WI38 (cell line): ENCODE measurements around the gene ZNF8.

Experiments
- H3K4me3 ChIP-seq: 2 replicates; pipeline ENCODE4 v1.5.1; 2011; ENCODE audit warnings: low read depth, mild to moderate bottlenecking, control low read depth, low read length
- TF ChIP-seq, protein P1 (sequence below): IDR thresholded peaks from 2 replicates; pipeline ENCODE4 v1.5.1; 2012; ENCODE audit warnings: low read depth, mild to moderate bottlenecking, control low read depth, low read length

ZNF8 gene

DNA sequence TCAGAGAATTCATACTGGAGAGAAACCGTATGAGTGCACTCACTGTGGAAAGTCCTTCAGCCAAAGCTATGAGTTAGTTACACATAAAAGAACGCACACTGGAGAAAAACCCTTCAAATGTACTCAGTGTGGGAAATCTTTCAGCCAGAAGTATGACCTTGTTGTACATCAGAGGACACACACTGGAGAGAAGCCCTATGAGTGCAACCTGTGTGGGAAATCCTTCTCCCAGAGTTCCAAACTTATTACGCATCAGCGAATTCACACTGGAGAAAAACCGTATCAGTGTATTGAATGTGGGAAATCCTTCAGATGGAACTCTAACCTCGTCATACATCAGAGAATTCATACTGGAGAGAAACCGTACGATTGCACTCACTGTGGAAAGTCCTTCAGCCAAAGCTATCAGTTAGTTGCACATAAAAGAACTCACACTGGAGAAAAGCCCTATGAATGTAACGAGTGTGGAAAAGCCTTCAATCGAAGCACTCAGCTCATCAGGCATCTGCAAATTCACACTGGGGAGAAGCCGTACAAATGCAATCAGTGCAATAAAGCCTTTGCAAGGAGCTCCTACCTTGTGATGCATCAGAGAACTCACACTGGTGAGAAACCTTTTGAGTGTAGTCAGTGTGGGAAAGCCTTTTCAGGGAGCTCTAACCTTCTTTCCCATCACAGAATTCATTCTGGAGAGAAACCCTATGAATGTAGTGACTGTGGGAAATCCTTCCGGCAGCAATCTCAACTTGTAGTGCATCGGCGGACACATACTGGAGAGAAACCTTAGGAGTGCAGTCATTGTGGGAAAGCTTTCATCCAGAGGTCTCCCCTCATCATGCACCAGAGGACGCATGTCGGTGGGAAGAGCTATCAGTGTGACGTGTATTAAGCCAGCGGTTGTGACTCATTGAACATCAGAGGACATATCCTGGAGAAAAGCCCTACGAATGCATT, 16.5 kb upstream of the ZNF8 start:
- H3K4me3 ChIP-seq, result no peak overlapping the region
- TF ChIP-seq, protein P1, sequence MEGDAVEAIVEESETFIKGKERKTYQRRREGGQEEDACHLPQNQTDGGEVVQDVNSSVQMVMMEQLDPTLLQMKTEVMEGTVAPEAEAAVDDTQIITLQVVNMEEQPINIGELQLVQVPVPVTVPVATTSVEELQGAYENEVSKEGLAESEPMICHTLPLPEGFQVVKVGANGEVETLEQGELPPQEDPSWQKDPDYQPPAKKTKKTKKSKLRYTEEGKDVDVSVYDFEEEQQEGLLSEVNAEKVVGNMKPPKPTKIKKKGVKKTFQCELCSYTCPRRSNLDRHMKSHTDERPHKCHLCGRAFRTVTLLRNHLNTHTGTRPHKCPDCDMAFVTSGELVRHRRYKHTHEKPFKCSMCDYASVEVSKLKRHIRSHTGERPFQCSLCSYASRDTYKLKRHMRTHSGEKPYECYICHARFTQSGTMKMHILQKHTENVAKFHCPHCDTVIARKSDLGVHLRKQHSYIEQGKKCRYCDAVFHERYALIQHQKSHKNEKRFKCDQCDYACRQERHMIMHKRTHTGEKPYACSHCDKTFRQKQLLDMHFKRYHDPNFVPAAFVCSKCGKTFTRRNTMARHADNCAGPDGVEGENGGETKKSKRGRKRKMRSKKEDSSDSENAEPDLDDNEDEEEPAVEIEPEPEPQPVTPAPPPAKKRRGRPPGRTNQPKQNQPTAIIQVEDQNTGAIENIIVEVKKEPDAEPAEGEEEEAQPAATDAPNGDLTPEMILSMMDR, result no peak

DNA sequence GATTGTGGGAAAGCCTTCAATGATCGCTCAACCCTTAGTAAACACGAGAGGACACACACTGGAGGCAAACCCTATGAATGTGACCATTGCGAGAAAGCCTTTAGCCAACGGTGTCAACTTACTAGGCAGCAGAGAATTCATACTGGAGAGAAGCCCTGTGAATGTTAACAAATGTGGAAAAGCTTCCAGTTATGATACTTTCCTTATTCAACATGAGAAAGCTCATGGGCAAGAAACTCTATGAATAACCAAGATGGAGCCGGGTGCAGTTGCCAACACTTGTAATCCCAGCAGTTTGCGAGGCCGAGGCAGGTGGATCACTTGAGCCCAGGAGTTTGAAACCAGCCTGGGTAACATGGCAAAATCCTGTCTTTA, 15.8 kb upstream of the ZNF8 start:
- no peak overlapping the region for H3K4me3 ChIP-seq
- TF ChIP-seq, protein P1, result no peak

DNA sequence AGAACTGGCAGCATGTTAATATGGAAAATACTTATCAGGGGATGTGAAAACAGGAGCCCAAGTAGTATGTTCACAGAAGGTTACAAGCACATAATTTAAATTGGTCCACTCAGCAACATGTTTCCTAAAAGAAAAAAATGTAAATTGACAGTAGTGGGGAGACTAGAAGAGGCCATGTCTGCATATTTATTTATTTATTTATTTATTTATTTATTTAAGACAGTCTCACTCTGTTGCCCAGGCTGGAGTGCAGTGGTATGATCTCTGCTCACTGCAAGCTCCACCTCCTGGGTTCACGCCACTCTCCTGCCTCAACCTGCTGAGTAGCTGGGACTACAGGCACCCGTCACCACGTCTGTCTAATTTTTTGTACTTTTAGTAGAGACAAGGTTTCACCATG, 13.7 kb upstream of the ZNF8 start:
- TF ChIP-seq, protein P1, result no peak
- H3K4me3 ChIP-seq, result no peak overlapping the region

DNA sequence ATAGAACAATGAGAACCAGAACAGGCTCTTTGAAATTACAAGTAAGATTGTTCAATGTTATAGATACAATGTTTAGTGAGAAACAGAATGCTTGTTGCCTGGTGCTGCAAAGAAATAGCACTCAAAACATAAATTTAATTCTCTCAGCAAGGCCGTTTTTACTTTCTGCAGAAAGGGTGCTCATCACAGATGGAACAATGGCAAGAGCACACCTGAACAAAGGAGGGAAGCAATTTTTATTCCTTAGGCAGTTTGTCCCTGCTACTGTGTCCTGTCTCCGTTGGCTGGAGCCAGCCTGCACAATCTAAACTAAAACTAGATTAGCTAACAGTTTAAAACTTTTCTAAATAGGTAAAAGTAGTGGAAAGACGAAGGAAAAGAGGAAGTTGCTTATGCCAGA, 10.4 kb upstream of the ZNF8 start:
- H3K4me3 ChIP-seq, result no peak overlapping the region
- TF ChIP-seq, protein P1, result no peak

DNA sequence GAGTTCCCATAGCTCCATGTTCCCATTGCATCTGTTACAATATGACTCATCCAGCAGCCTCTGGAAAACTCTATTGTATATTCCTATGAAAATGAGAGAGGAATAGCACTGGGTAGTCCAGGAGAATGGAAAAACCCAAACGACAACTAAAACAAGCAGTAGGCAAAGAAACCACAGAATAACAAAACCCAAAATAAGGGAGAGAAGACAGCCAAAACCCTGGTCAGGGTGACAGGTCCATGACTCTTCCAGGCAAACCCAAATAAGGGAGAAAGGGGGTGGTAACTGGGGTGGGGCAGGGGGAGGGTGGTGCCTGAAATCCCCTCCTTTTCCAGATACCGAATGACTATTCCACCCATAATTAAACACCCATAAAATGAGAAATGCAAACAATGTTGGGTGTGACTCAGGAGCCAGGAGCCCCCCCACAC, 4.0 kb upstream of the ZNF8 start:
- H3K4me3 ChIP-seq, result no peak overlapping the region
- TF ChIP-seq, protein P1, result no peak

DNA sequence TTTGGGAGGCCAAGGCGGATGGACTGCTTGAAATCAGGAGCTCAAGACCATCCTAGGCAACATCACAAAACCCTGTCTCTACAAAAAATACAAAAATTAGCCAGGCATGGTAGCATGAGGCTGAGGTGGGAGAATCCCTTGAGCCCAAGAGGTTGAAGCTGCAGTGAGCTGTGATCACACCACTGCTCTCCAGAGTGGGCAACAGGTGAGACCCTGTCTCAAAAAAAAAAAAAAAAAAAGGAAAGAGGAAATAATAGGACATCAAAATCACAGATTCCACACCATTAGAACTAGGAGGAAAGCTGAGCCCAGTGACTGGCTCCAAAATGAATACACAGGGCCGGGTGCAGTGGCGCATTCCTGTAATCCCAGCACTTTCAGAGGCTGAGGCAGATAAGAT, 3.2 kb upstream of the ZNF8 start:
- H3K4me3 ChIP-seq, result no peak overlapping the region
- TF ChIP-seq, protein P1, result no peak

DNA sequence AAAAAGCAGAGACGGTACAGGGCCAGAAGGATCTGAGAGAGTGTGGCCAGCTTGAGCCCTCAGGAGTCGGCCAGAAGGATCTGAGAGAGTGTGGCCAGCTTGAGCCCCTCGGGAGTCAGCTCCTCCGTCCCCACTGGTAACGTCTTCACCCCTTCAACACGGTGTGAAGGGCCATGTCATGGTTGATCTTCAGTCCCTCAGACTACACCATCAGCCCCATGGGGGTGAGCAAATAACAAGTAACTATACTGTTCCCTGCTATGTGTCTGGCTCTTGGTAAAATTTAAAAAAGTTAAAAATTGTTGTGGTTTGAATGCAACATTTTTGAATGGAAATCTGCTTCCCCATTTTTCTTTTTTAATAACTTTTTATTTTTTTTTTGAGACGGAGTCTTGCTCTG, 1.6 kb upstream of the ZNF8 start:
- no peak overlapping the region for H3K4me3 ChIP-seq
- TF ChIP-seq, protein P1, result no peak
